Fibroblast of skin of right biceps (primary cell): Measurements from ENCODE around the gene LACC1.

Source experiments
- DNase-seq: peaks from one replicate; pipeline ENCODE4 v3.0.0-alpha.2; 2013

LACC1 gene

DNA sequence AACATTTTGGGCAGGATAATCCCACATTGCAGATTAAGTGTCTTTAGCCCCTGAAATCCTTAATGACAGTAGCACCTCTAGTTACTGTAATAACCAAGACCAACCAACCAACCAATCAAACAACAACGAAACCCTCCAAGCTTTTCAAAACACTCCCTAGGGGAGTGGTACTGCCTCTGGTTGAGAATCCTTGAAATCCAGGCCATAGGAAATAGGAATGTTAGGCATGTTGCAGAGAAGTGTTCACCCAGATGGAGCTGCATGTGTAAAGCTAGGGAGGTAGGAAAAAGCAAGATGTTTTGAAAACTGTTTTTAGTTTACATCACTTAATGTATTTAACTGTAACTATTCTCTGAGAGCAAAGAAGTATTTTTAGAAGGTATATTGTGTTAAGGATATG is 4.5 kb downstream of the LACC1 start:
- peak; percentile 37 for DNase-seq

DNA sequence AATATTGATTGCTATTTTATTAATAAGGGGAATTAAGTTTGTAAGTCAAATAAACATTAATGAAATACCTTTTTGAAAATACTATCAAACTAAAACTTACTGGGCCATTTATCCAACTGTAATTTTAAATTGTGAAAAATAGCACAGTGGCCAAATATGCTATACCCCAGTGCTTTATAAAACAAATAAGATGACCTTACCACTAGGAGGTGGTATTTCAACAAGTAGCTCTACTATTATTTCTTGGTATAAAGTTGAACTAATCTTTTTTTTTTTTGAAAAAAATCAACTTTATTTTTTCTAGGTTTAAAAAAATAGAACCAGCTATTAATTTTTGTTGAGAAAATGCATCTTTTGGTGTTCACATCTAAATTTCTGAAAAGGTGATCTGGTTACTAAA is 14.7 kb downstream of the LACC1 start:
- no peak for DNase-seq

DNA sequence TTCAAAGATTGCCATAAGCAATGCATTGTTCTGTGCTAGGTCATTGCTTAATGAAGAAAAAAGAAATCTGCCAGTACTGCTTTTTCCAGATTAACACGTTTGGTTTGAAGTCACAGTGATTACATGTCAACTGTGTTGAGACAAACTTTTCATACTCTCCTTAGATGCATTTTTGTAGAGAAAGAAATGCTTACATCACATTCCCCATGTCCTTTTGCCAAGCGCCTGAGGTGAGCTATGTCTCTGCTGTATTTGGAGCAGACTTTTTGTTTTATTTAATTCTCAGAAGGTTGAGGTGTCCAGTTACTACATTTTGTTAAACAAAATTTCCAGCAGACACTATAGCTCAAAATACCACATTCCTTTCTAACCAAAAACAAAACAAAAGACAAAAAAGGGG is 16.2 kb downstream of the LACC1 start:
- no peak for DNase-seq

DNA sequence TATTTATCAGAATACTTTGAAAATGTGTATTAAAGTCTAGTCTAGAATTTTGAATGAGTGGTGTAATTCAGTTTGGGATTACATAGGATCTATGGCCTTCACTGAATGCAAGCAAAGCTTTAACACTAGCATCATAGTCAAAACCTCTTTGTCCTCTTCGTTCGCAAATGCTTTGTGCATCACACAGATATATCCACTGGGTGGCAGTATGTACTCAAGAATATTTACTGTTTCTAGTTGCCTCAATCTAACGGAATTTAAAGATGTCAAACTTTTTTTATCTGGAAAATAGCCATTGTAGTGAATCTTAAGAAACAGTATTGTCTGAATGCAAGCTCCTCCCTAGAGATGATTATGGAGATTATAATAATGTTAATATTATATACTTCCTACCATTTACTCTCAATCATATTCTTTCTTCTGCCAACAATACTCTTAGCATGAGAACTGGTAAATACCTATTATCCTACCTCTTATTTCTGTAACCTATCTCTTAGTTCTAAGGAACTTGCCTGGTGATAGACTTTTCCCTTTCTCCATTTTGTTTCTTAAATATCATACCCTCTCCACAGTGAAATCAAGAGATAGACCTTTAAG is 25.8 kb downstream of the LACC1 start:
- peak; percentile 72 for DNase-seq

DNA sequence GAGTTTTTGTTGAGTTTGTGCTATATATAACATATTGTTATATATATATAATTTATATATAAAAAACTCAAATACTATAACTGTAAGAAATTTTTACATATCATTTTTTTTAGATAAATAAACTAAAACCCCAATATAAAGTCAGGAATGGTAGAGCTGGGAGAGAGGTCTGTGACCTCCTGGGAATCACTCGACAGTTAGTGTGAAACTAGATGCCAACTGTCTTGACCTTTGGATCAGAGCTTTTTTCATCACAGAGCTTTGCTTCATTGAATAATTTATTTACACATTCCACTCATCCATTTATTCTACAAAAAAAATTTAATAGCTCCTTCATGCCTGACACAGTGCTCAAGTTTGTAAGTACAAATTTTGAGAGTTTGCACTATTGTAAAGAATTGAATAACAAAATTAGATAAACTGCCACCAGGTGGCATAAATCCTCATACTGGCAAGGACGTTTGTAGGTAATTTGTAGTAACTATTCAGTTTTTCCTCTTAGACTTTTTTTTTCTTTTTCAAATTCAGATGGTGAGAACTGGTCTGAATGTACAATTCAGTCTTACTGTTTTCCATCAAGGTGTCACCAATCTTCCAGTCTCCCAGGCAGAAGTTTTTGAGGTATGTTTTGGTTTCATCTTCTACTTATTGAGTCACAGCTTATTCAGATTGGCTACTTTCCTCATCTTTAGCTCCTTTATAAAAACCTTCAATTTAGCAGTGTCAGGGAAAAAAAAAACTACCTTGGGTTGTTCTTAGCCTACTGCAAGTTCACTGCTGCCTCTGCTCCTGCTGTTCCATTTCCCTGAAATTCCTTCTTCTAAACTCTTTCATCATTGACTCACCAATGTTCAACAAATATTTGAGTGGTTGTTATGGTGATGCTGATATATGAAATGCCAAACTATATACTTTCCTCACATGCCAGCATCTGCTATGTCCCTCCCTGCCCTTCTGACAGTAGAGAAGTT is 28.7 kb downstream of the LACC1 start:
- peak; percentile 80 for DNase-seq

DNA sequence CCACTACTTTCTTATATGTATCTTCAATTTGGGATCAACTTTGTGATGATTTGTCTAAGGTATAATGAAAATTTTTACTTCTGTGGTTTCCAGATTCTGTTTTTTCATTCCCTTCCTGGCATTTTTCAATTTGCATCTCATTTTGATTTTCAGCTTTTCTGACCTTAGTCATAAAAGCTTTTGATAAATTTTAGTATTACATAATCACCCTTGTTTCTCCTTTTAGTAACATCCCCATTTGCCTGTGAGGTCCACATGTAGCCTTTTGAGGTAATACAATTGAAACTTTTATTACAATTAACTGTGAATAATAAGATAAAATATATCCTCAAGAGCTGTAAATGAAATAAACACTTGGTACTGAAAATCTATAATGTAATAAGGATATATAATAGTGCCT is 31.2 kb downstream of the LACC1 start:
- DNase-seq, result no peak

DNA sequence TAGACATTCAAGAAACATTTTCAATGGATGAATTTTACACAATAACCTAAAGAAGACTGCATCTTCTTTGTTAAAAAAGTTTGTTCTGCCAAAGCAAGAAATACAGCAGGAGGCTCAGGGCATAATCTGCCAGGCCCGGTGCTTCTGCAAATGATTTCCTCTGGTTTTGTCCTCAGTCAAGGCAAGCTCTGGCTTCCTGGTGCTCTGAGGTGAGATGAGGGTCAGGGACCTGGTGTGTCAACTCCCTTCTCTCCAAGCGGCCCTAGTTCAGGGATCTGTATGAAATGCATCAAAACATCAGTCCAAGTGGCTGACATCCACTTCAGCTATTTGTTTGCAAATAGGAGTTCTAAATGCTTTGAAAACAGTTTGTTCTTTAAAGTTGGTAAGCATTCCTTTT is 31.6 kb downstream of the LACC1 start:
- DNase-seq, result no peak

DNA sequence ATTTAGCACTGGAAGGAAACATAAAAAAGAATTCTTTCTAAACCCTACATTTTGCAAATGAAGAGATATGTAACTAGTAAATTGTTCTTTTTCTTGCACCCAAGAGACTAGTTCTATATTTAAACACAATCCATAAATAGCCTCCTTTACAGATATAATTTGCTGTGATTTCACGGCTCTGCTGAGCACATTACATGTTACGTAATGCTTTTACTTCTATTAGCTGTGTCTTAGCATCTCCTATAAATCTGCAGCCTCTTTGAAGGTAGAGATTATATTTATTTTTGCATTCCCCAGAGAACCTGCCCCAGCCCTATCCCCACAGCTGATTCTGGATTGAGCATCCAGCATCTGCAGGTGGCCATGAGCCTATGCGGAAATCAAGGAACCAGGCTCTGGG is 32.2 kb downstream of the LACC1 start:
- no peak for DNase-seq

DNA sequence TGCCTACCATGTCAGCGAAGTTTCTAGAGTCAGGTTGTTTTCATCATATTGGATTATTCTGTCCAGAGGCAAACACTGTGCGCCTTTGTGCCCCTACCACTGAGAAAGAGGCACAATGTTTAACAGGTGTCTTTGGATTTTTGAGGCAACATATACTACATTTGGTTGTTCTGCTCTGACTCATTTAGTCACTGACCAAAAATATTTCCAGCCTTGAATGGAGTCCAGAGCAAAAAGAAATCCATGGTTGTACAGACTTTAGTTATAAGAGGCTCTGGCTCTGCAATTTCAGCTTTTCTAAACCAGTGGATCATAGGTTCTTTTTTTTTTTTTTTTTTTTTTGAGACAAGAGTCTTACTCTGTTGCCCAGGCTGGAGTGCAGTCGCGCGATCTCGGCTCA is 35.7 kb downstream of the LACC1 start:
- peak; percentile 46 for DNase-seq

DNA sequence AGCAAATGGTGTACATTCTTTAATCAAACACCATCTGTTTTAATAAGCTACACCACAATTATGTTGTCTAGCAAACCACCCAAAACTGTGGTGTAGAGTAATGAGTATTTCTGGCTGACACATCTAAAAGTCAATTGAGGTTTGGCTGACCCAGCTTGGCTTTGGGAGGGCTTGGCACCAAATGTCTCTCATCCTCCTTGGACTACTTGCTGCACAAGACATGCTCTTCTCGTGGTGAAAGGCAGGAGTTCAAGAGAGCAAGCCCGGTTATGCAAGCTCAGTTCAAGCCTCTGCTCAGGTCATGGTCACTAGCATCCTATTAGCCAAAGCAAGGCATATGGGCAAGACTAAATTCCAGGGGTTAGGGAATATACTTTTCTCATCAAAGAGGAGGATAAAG is 37.1 kb downstream of the LACC1 start:
- no peak for DNase-seq

DNA sequence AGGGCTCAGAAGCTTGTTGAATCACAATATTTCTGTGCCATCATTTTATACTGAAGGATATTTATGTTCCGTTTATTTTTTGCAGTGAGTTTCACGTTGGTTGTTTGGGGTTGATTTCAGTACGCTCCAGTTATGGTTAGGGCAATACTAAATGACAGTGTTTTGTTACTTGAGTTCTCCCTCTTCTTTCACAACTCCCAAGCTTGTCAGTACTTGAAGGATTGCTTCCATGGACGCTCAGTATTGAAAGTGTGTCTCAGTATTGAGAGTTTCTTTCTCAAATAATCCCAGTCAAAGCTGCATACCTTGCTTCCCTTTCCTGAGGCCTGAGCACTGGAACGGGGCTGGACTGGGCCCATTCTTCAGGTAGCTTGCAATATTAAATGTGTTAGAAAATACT is 38.9 kb downstream of the LACC1 start:
- no peak for DNase-seq

DNA sequence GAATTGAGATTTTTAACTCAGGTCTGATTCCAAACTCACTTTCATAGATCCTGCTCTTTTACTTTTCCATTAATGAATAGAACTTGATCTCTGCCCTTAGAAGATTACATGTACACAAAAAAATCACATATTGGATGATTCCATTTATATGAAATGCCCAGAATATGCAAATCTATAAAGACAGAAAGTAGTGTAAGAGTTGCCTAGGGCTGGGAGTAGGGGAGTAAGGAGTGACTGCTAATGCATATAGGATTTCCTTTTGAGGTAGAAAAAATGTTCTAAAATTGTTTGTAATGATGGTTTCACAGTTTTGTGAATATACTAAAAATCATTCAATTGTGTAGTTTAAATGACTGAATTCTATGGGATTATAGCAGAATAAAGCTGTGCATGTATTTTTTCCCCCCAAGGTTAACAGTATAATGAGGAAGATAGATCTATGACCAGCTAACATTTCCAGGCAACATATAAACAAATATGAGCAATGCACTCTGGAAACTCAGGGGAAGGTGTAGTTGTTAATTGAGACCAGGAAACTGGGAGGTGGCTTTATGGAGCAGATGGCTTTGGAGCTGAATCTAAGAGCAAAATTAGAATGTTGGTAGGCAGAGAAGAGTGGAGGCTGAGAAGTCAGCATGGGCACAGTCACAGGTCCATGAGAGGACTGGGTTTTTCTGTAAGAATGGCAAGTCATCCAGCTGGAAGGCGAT is 41.4 kb downstream of the LACC1 start:
- no peak for DNase-seq

DNA sequence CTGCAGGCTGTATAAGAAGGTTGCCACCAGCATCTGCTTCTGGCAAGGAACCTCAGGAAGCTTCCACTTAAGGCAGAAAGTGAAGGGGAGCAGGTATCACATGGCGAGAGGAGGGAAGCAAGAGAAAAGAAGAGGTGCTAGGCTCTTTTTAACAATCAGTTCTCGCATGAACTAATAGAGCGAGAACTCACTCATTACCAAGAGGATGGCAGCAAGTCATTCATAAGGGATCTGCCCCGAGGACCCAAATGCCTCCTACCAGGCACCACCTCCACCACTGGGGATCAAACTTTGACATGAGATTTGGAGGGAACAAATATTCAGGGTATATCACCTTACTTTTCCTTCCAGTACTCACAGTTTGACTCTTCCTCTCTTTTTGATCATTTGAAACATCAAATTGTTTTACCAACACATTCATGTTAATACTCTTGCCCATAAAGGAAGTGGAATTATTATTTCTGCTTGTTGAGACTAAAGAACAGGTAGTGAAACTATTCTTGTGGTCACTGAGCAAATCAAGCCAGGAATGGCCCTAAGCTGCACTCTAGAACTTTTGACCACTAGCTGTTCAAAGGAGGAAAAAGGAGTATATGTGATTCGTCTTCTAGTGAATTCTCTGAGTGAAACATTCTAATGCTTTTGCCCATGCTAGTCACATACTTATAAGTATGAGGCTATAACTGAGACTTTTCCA is 45.0 kb downstream of the LACC1 start:
- no peak for DNase-seq

DNA sequence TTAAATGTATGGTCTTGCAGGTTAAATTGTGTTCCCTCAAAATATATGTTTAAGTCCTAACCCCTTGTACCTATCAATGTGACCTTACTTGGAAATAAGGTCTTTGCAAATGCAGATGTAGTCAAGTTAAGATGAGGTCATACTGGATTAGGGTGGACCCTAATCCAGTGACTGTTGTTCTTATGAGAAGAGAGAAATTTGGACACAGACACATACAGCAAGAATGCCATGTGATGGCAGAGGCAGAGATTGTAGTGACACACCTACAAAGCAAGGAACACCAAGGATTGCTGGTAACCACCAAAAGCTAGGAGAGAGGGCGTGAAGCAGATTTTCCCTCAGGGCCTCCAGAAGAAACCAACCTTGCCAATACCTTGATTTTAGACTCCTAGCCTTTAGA is 50.2 kb downstream of the LACC1 start:
- no peak for DNase-seq

DNA sequence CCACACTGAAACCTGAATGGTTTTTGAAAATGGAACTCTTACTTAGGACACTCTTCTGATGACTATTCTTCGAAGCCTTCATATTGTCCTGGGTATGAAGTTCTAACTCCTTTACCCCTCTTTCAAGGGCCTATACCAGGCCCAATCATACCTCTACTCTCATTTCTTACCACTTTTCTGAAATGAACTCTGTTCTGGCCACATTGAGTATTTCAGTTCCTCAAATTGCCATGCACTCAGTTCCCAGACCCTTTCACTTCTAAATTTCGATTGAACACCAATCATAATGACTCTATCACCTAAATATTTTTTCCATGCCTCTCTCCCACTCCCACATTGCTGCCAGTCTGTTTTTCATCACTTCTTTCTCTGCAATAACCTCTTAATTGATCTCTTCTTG is 53.7 kb downstream of the LACC1 start:
- DNase-seq, result no peak

DNA sequence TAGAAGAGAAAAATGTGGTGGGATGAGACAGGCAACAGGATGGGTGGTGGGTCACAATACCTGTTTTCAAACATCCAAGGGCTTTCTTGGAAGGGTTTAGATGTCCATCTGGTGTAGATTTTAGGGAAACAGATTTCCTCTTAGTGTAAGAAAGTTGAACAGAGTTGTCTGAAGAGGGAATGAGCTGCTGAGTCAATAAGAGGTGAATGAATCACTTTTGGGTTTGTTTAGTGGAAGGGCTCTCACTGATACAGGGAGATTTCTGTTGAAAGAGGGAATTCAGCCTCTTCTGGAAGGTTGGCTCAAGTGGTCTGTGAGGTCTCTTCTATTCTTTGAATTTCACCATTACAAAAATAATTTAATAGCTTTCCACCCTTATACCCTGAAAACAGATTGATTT is 54.6 kb downstream of the LACC1 start:
- DNase-seq, result peak; percentile 31

DNA sequence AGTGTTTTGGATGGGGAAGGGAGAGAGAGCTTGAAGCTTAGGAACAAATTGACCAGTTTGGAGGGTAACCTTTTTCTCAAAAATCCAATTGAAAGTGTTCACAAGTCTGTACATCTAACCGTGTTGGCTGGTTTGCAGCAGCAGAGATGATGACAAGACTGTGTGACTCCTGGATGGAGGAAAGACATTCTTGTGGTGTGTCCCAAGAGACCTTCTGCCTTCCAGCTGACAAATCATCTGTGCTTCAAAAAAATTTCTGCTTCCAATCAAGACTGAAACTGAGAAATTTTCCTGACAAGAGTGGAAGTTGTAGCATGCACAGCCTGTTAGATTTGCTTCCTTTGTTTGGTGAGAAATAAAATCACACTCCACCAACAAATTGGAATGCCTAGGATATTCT is 56.2 kb downstream of the LACC1 start:
- peak; percentile 73 for DNase-seq

DNA sequence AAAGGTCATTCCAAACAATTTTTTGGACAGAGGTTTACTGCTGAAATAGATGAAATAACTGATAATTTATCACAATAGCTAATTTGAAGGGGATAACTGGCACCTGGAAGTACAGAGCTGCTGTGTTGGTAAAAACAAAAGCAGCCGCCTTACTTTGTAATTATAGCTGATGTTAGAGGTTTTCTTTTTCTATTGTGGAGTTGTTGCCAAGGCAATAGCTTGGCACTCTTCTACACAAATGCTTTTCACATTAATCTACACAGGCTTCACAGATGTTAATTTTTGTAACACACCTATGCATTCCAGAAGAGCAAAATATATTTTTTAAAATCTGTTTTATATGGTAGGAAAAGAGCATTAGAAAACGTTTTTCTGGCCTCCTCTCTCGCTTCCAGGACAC is 56.9 kb downstream of the LACC1 start:
- DNase-seq, result no peak

DNA sequence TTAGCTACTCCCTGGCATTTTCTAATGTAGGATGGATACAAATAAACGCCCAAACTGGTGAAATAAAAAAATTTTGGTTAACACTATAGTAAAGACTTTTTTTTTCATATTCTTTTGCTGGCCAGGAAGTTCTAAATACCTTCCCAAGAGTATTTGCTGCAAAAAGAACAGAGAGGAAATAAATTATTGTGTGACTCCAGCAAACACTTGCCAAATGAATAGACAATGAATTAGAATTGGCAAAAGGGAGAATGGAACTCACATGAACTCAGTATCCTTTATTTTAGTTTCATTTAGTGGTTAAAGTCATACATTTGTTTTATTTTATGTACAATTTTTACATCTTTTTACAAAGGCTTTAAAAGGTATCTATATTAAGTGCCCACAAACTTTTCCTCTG is 58.1 kb downstream of the LACC1 start:
- DNase-seq, result no peak

DNA sequence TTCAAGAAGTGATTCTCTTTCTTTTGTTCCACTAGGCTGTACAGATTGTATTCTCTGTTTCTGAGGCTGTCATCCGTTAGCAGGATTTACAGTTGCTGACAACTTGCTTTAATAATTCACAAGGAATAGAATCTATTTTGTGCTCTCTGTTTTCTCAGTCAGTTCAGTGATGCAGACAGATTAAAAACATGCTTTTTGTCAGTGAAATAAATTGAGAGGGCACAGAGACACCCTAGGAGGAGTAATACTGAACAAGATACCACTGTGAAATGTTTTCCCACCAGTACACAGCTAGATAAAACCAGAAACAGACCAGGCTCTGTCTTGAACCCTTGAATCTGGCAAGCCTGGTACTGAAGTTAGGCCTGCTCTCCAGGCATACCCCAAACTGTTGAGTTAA is 58.7 kb downstream of the LACC1 start:
- DNase-seq, result no peak

DNA sequence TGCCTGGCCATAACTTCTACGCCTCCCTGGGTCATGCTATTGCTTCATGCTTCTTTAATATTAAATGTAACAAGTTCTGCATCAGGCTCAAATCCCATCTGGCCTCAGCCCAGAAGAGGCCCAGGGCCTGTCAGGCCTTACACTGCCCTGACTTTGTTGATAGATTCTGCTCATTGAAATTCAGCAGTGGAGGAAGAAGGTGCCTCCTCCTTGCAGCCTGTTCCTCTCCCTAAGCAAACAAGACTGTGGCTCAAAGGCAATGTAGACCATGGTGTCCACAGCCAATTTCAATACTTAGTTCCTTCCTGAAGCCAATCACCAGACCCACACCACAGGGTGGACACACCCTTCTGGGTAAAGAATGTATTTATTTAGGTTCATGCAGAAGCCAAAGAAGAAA is 59.4 kb downstream of the LACC1 start:
- no peak for DNase-seq

DNA sequence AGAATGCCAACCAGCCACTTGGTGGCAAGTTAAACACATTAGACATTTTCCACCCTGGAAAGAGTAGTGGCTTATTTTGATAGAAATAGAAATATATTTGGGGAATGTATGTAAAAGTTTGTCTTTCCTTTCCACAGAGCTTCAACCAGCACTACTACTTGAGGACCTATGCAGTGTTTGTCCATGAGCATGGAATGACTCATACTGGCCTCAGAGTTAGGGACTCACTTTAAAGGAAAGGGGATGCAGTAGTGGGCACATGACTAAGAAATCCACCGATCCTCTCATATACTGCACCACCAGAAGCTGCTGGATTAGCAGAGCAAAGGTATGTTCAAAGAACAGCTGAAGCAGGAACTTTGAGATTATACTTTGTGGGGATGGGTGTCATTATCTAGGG is 62.6 kb downstream of the LACC1 start:
- DNase-seq, result peak; percentile 14
